LoVo (cell line): ENCODE data around the gene RHOBTB1.

ENCODE experiments used
- DNase-seq: peaks from one replicate; pipeline ENCODE4 v3.0.0-alpha.2; 2016; ENCODE audit warnings: low spot score

Gene RHOBTB1

GRCh38 chr10:60942134-60942787, 1.7 kb downstream of the RHOBTB1 start:
- DNase-seq, result no peak

GRCh38 chr10:60940446-60940845, 3.5 kb downstream of the RHOBTB1 start:
- DNase-seq, result no peak

- no peak for DNase-seq
Measured at GRCh38 chr10:60937784-60938654, 6.0 kb downstream of the RHOBTB1 start.

GRCh38 chr10:60937022-60937421, 7.0 kb downstream of the RHOBTB1 start:
- no peak for DNase-seq

GRCh38 chr10:60934215-60935175, 9.5 kb downstream of the RHOBTB1 start:
- no peak for DNase-seq

- DNase-seq, result no peak
Measured at GRCh38 chr10:60932756-60933155, 11.2 kb downstream of the RHOBTB1 start.

- DNase-seq, result no peak
Measured at GRCh38 chr10:60930237-60930636, 13.7 kb downstream of the RHOBTB1 start.

- DNase-seq, result no peak
Measured at GRCh38 chr10:60921633-60922032, 22.4 kb downstream of the RHOBTB1 start.

- DNase-seq, result no peak
Measured at GRCh38 chr10:60920479-60920878, 23.5 kb downstream of the RHOBTB1 start.

GRCh38 chr10:60919551-60919950, 24.4 kb downstream of the RHOBTB1 start:
- DNase-seq, result no peak

GRCh38 chr10:60917331-60918280, 26.4 kb downstream of the RHOBTB1 start:
- DNase-seq, result no peak

GRCh38 chr10:60916025-60916424, 28.0 kb downstream of the RHOBTB1 start:
- DNase-seq, result no peak

GRCh38 chr10:60914690-60915141, 29.3 kb downstream of the RHOBTB1 start:
- no peak for DNase-seq

GRCh38 chr10:60913657-60914056, 30.3 kb downstream of the RHOBTB1 start:
- DNase-seq, result no peak

- no peak for DNase-seq
Measured at GRCh38 chr10:60913071-60913470, 30.9 kb downstream of the RHOBTB1 start.

GRCh38 chr10:60911715-60912114, 32.3 kb downstream of the RHOBTB1 start:
- DNase-seq, result no peak

- no peak for DNase-seq
Measured at GRCh38 chr10:60911216-60911615, 32.8 kb downstream of the RHOBTB1 start.

- DNase-seq, result no peak
Measured at GRCh38 chr10:60910543-60910942, 33.4 kb downstream of the RHOBTB1 start.

- DNase-seq, result no peak
Measured at GRCh38 chr10:60908896-60909295, 35.1 kb downstream of the RHOBTB1 start.

GRCh38 chr10:60908031-60908430, 36.0 kb downstream of the RHOBTB1 start:
- DNase-seq, result no peak

GRCh38 chr10:60907236-60907635, 36.7 kb downstream of the RHOBTB1 start:
- no peak for DNase-seq
